Tibial nerve (tissue), 4 donors: ENCODE data around the gene GTF2E1.

Experiments used
- CTCF ChIP-seq, 5 experiments: fragments of 200-600 bp in 3 of 5; fragments of 450-650 bp in 2 of 5; sonication (generic) in 3 of 5; IDR thresholded peaks; one replicate each; pipeline ENCODE4 v1.5.1; 2016 to 2019; ENCODE audit warnings: antibody characterized with exemption in 5 of 5, mild to moderate bottlenecking in 3 of 5, moderate library complexity in 2 of 5
- EP300 ChIP-seq, 2 donors: sonication (generic); formaldehyde crosslinking; IDR thresholded peaks; one replicate each; pipeline ENCODE4 v1.6.1; 2017; ENCODE audit warnings: antibody characterized with exemption in 2 of 2, mild to moderate bottlenecking in 1 of 2
- POLR2A ChIP-seq, 2 donors: fragments of 450-650 bp; IDR thresholded peaks; one replicate each; pipeline ENCODE4 v1.6.1; 2017; ENCODE audit warnings: antibody characterized with exemption in 2 of 2, mild to moderate bottlenecking in 2 of 2, moderate library complexity in 2 of 2

- TF ChIP-seq CTCF (IDR thresholded peaks at IDR 0.05) (no peak), POLR2A (IDR thresholded peaks at IDR 0.05) (no peak), EP300 (IDR thresholded peaks at IDR 0.05) (no peak)
Observed at GRCh38 chr3:120801484-120801883, 58.9 kb downstream of the GTF2E1 start.
